Esophagus mucosa (tissue), 1 donor: ENCODE results near the gene TRIM36. TPM values are rescaled to one million over a fixed set of nuclear protein-coding genes. Genes with fewer than 3 reads are reported as not detected.

Experiments used
- ATAC-seq: fragments of 200-7000 bp; cut with Tn5 transposase; one replicate; pipeline ENCODE4 v1.9.1; 2020
- total RNA-seq: library from RNA; stranded (reverse); gene quantifications from one replicate; pipeline ENCODE4 v1.2.4, GENCODE V29; 2023
- donor health status: DM: yes; HTN: yes; CAD: no.

Gene TRIM36
- total RNA-seq = 1.2 TPM

GRCh38 chr5:115169487-115170133 lies at the start of gene TRIM36:
Gene TRIM36, minus strand, starts transcription at chr5:115169908. Its CDS starts 274 bp downstream, at chr5:115169634.
- peak; percentile 100 for ATAC-seq

- no peak for ATAC-seq
Measured at GRCh38 chr5:115214541-115214940, 44.8 kb upstream of the TRIM36 start.

- peak; percentile 74 for ATAC-seq
Measured at GRCh38 chr5:115209279-115209678, 39.6 kb upstream of the TRIM36 start.

- ATAC-seq = no peak
Measured at GRCh38 chr5:115202952-115203351, 33.2 kb upstream of the TRIM36 start.

- ATAC-seq = no peak
Measured at GRCh38 chr5:115196161-115196560, 26.5 kb upstream of the TRIM36 start.

GRCh38 chr5:115194676-115195075 lies 25.0 kb upstream of the TRIM36 start:
- ATAC-seq = no peak

- no peak for ATAC-seq
Measured at GRCh38 chr5:115193295-115193694, 23.6 kb upstream of the TRIM36 start.

- ATAC-seq = no peak
Measured at GRCh38 chr5:115192098-115192497, 22.4 kb upstream of the TRIM36 start.

- no peak for ATAC-seq
Measured at GRCh38 chr5:115191474-115192031, 21.8 kb upstream of the TRIM36 start.

- ATAC-seq = peak; percentile 31
Measured at GRCh38 chr5:115190388-115190787, 20.7 kb upstream of the TRIM36 start.

GRCh38 chr5:115189866-115190265 lies 20.2 kb upstream of the TRIM36 start:
- ATAC-seq = no peak

- ATAC-seq = no peak
Measured at GRCh38 chr5:115186794-115187193, 17.1 kb upstream of the TRIM36 start.

GRCh38 chr5:115184770-115185169 lies 15.1 kb upstream of the TRIM36 start:
- no peak for ATAC-seq

- no peak for ATAC-seq
Measured at GRCh38 chr5:115181757-115182156, 12.0 kb upstream of the TRIM36 start.

- ATAC-seq = no peak
Measured at GRCh38 chr5:115180165-115180709, 10.5 kb upstream of the TRIM36 start.

- ATAC-seq = no peak
Measured at GRCh38 chr5:115179394-115180164, 9.9 kb upstream of the TRIM36 start.

- no peak for ATAC-seq
Measured at GRCh38 chr5:115179030-115179393, 9.3 kb upstream of the TRIM36 start.

- ATAC-seq = no peak
Measured at GRCh38 chr5:115170929-115171510, 1.3 kb upstream of the TRIM36 start.

- ATAC-seq = peak; percentile 64
Measured at GRCh38 chr5:115170134-115170928, 623 bp upstream of the TRIM36 start.

GRCh38 chr5:115168829-115169486 lies 750 bp downstream of the TRIM36 start:
- no peak for ATAC-seq

- ATAC-seq = no peak
Measured at GRCh38 chr5:115166744-115167393, 2.8 kb downstream of the TRIM36 start.
